NCI-H345 treated with DMSO at 0.1 percent for 48 hours (cell line): ENCODE data around the gene ATG7.

Source experiments
- DNase-seq: peaks from one replicate; lab custom pipeline; 2025; ENCODE audit not compliant: unreplicated experiment; lab: John Stamatoyannopoulos, UW

Gene ATG7

DNA sequence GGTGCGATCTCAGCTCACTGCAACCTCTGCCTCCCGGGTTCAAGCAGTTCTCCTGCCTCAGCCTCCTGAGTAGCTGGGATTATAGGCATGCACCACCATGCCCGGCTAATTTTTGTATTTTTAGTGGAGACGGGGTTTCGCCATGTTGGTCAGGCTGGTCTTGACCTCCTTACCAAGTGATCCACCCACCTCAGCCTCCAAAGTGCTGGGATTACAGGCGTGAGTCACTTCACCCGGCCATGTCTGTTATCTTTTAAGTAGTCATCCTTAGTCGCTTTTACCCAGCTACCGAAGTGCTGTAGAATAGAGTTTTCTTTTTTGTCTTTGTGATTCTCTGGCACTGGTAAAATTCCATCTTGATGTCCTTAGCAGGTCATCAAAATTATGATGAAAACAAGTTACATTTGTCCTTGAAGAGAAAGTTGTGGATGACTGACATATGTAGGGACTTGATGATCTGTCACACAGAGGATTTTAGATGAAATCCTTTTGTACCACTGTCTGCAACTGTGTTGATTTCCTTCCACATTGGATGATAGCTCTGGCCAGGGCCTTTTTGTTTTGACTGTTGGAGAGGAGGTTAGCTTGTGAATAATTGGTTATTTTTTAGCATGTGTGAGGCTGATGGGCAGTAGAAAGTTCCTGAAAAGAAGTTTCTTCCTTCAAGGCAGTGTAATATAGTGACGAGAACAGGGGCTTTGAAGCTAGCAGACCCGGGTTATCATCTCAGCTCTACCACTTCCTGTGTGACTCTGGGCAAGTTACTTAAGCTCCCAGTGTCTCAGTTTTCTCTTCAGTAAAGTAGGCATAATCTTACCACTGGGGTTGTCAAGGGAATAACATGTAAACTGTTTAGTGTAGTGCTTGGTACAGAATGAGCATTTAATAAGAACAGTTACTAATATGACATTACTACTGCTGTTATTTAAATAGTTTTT, 18.8 kb downstream of the ATG7 start:
- no peak for DNase-seq

DNA sequence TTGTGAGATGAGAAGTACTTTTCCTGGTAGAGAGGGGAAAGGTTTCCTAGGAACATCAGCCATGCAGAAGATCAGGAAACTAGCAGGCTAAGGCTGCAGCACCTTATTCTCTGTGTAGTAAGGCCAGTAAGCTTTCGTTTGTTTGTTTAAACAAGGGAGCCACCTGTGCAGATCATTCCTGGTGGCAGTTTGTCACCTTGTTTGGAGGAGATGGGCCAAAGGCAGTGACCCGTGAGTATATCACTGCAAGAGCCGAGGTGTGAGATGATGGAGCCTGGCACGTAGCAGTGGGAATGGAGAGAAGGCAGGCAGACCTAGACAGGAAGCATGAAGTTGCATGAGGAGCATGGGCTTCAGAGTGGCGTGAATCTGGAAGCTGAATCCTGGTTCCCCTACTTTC, 19.6 kb downstream of the ATG7 start:
- DNase-seq: no peak

DNA sequence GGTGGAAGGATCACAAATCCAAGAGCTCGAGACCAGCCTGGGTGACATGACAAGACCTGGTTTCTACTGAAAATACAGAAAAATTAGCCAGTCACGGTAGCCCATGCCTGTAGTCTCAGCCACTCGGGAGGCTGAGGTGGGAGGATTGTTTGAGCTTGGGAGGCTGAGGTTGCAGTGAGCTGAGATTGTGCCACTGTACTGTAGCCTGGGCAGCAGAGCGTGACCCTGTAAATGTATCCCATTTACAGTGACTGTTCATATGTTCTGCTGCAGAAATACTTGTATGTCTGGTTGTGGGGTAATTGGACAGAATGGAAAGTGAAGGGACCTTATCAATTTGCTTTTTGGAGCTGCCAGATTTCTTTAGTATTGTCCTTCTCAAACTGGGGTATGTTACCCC, 24.9 kb downstream of the ATG7 start:
- no peak for DNase-seq

DNA sequence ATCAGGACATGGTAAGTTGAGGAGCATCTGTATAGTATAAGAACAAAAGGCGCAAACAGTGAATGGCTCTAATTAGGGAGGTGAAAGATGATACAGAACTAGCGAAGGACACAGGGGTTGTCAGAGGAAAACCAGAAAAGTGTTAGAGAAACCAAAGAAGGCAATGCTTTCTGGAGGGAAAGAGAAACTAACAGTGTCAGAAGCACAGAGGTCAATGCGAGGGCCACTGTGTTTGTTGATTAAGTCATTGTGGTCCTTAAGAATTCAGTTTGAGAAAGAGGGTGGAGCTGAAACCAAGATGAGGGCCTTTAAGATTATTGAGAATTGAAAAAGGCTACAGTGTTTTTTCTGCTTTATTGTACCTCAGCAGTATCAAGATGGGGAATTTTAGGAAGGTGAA, 28.8 kb downstream of the ATG7 start:
- DNase-seq: no peak

DNA sequence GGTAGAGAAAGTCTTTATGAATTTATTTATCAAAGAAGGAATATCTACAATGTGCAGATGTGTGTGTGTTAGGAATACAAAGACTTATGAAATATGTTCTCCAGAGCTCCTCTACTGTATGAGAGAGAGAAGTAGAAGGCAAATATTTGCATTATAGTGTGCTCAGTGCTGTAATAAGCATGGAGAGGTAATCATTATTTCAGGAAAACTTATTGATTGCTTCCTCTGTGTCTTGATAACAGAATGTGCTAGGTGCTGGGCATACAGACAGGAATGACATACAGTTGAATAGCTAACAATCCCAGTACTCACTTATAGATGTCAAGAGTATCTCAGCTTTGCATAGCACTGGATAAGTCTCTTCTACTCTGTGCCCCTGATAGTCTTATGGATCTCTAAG, 30.2 kb downstream of the ATG7 start:
- no peak for DNase-seq

DNA sequence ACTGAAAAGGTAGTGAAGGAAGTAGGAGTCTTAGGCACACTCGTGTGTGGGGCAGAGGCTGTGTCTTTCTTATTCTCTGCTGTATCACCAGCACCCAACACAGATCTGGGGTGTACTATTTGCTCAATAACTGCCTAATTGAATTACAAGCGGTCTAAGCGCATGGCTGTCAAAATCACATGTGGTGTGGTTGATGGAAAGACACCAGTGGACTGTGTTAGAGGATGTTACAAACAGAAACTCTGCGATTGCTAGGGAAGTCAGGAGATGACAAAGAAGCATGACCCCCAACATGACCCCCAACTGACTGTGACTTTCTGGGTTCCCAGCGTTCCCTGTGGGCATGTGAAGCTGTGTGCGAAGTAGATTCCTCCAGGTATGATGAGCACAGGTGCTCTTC, 32.0 kb downstream of the ATG7 start:
- DNase-seq: no peak

DNA sequence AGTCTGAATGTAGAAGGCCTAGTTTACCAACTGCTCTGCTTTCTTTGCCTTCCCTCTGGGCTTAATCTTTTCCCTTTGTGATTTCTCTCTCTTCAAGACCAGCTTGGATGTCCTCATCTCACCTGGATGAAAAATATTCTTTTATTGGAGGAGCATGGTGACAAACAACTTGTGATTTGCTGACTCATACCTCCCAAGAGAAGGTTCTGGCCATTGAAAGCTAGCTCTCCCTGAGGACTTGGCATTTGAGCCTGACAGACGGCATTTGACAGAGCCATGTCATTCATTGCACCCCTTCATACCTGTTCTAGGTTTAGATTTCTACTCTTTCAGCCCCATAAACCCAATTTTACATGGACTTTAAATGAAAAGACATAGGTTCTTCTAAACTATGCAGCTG, 33.3 kb downstream of the ATG7 start:
- DNase-seq: no peak

DNA sequence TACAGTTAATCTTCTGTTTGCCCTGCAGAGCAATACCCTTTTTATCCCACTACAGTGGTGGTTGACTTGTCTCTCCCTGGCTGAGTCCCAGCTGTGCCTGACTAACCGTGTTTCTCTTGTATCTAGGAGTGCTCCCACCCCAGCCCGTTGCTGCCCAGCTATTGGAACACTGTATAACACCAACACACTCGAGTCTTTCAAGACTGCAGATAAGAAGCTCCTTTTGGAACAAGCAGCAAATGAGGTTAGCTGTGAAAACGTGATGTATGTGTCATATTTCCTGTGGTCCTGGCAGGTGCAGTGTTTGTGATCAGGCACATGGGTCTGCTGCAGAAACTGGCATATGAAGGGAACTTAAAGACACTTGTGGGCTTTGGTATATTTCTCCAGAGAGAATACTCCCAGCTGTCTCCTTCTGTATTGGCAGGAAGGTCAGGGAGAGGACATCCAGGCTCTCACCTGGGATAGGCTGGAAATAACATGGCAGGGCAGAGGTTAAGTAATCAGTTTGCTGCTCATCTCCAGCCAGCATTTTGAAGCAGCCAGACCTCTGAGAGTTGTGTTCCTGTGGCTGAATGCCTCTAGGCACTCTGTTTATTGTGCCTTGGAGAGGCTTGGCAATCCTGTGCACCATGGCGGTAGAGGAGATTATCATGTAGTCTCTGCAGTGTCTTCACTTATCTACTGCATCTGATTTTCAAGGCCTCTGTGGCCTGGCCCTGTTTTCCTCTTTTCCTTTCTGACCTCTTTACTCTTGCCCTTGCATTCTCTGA, 34.8 kb downstream of the ATG7 start:
- no peak for DNase-seq

DNA sequence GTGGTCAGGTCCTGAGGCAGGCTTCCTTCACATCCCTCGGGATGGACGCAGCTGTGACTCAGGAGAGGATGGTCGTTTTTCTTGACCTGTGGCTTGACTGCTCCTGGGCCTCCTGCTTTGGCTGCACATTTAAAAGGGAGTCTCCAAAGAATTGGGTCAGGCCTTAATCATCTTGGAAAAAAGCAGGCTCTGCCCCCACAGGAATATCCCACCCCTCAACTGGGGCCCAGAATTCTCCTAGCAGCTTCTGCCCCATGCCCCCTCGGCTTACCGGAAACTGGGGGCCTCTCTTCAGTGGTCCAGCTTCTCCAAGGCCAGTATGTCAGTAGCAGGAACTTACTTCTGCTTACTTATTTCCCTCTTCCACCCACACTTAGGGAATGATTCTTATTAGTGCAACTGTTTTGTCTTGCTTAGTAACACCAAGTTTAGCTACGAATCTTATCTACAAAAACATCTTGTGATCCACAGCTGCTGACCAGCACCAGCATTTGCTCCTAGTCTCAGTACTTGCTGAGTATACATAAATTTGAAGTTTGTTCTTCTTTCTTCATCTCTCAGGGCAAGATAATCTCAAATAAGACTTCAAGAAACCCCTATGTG, 35.7 kb downstream of the ATG7 start:
- no peak for DNase-seq

DNA sequence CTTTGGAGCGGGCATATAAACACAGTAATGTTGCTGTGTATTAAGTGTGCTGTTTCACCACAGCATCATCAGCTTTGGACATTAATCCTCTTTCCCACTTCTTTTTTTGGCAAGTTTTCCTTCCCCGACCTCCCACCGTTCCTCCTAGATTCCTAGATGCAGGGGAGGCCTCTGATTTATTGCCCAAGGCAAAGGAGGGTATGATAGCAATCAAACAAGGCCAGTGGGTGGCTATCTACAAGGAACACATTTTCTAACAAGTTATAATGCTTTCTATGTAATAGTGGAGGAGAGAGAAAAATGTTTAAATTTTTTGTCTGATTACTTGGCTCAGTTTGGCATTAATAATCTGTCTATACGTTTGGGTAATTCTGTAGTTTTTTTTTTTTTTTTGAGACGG, 38.1 kb downstream of the ATG7 start:
- DNase-seq: no peak

DNA sequence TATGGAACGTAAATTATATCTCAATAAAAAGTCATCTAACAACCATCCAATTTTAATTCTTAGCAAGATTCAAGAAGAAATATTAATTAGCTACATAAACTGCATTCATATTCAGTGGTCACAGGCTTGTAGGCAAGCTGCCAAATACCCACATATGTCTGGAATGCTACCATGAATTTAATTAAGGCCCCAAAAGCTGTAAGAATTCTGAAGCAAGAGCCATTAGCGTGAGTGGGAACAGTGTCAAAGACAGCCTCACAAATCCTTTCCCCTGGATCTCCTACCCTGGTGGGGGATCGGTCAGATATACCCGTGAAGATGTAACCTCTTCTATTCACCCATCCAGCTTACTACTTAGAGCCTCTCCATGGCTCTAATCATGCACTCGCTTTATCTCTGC, 40.0 kb downstream of the ATG7 start:
- no peak for DNase-seq

DNA sequence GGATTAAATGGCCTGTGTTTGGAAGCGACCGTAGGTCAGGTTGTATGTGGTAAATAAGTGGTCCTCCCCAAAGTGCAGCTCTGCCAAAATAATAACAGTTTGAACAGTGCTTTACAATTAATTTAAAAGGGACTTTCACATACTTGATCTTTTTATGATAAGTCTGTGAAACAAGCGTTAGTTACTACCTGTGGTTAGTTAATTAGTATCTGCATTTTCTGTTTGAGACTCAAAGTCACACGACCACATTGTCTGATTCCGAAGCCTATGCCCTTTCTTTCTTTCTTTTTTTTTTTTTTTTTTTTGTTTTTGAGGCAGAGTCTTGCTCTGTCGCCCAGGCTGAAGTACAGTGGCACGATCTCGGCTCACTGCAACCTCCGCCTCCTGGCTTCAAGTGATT, 45.1 kb downstream of the ATG7 start:
- DNase-seq: no peak

DNA sequence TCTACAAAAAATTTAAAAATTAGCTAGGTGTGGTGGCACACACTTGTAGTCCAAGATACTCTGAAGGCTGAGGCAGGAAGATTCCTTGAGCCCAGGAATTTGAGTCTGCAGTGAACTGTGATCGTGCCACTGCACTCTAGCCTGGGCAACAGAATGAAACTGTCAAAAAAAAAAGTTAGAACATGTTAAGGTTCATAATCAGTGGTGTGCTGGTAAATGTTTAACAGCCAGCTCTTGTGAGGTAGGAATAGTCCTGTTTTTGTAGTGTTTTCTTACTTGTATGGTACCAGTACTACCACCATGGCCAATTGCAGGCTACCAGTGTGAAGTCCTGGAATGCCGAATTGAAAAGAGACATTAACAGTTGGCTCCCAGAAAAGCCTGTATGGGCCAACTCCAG, 50.7 kb downstream of the ATG7 start:
- no peak for DNase-seq

DNA sequence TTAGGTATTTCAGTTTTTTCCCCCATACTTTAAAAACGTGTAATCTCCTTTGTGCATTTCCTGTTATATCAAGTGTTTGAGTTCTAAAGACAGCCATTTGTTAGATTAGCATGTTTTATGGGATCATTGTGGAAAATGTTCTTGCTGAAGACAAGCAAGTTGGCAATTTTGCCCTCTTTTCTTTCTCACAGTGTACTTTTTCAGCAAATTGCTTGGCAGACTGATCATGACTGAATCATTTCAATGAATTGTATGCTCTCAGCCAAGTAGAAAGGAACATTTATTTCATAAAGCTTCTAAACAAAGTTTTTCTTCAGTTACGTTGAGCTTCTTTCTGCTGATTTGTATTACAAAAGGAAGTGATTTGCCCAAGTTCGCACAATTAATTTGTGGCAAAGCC, 51.6 kb downstream of the ATG7 start:
- no peak for DNase-seq

DNA sequence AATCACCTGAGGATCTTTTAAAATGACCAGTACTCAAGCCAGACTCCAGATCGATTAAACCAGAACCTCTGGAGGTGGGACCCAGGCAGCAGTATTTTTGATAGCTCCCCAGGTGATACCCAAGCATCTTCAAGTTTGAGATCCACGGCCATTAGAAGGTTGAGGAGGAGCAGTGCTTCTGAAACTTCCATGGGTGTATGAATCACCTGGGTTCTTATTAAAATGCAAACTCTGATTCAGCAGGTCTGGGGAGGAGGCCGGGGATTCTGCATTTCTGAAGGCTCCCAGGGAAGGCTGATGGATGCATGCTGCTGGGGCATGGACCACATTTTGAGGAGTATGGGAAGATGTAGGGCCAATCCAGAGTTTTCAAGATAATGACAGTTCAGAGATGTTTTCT, 55.4 kb downstream of the ATG7 start:
- DNase-seq: no peak

DNA sequence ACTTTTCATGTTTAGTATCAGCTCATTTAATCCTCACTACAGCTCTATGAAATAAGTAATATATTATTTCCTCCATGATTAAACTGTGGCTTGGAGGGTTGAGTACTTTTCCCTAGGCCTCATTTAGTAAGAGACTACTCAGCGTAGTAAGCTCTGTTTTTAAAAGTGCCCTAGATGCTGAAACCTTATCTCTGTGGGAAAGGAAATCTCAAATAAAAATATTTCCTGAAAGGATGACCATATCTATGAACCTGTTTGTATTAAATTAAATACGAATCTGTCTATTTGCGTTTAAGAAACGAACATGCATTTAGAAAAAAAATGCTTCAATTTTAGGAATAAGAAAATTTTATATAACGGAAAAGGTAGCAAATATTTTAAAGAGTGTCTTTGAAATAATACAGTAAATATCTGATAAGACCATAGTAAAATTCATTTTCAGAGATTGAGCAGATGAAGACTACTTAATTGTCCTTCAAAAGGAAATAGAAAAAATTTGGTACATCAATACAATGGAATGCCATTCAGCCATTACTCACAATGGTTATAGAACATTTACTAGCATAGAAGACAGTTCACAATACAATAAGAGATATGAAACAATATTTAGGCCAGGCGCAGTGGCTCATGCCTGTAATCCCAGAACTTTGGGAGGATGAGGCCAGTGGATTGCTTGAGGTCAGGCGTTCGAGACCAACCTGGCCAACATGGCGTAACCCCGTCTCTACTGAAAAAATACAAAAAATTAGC, 56.2 kb downstream of the ATG7 start:
- DNase-seq: no peak

DNA sequence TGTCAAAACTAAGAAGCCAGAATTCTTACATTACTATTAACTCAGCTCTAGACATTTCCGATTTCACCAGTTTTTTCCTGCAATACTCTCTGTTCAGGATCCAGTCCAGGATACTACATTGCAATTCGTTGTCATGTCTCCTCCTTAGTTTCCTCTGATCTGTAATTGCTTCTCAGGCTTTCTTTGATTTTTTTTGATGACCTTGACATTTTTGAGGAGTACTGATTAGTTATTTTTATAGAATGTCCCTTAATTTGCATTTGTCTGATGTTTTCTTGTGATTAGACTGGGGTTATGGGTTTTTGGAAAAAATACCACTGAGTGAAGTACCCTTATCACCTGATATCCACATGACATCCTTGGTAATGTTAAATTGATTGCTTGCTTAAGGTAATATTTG, 57.6 kb downstream of the ATG7 start:
- no peak for DNase-seq

DNA sequence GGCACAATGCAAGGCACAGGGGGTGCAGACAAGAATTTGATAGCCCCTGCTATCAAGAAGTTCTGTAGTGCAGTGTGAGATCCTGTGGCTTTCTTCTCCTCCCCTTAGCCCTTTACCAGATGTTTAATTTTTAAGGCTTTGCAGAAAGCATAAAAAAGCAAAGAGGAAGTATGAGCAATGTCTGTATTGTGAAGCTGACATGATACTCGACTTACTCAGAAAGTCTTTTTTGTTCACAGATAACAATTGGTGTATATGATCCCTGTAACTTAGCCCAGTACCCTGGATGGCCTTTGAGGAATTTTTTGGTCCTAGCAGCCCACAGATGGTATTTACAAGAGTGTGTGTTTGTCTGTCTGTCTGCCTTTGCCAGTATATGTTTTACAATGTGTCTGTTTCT, 58.9 kb downstream of the ATG7 start:
- no peak for DNase-seq

DNA sequence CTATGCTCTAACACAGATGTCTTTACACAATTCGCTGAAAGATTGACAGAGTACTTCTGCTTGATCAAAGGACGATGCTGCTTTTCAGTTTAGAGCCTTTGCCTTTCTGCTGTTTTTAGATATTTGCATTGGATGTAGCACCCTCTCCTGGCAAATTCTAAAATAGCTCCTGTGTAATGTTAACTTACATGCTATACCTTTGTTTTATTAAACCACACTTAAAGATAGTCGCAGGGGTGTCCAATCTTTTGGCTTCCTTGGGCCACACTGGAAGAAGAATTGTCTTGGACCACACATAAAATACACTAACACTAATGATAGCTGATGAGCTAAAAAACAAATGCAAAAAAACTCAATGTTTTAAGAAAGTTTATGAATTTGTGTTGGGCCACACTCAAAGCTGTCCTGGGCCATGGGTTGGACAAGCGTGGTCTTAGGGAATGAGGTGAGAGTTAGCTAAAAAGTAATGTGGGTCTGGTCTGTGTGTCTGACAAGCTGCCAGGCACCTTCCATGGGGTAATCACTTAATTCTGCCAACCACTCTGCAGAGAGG, 62.9 kb downstream of the ATG7 start:
- DNase-seq: peak; percentile 19

DNA sequence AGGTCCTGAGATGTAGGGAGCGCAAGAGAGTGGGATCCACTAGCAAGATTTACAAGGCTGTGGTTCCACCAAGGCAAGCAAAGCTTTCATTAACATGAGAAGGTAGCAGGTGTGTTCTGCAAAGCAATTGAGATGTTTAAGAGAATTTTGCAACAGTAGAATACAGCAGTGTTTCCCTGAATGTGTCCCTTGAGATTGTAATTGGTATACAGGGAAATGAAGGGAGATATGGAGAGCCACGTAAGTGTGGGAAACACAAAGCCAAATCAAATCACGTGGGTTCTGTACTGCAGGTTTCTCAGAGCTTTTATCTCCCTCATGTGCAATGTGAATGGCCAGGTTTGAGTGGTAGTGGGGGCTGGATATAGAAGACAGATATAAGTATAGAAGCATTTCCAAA, 67.3 kb downstream of the ATG7 start:
- no peak for DNase-seq

DNA sequence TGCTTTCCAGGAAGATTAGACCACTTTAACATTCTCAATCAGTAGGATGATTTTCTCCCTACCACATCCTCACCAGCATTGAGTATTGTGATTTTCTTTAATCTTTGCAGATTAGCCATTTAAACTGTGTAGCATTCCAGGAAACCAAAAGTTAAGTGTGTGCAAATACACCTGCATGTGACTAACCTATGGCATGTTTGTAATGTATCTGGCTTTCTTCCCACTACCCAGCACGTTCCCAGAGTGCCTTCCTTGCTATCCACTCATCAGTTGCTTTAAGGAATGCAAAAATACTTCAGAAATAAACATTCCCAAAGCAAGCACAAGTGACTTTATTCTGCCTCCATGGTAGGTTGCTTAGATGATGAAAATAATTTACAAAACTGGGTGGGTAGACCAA, 74.2 kb downstream of the ATG7 start:
- no peak for DNase-seq
